SJCRH30 (cell line): ENCODE data around the gene ENOSF1. TPM values are rescaled to one million over a fixed set of nuclear protein-coding genes. Genes with fewer than 3 reads are reported as not detected.
A peak's percentile ranks its signal among the peaks of the same experiment; 100 is the strongest.

ENCODE experiments used
- DNase-seq, 2 experiments: peaks; one replicate each; pipeline ENCODE4 v3.0.0-alpha.2; 2015 to 2020
- H3K27ac ChIP-seq: fragments of 250-450 bp; sonication (Bioruptor Pico); 2 replicates; pipeline ENCODE4 v1.5.1; 2020; ENCODE audit warnings: mild to moderate bottlenecking, moderate library complexity
- H3K27me3 ChIP-seq: fragments of 250-450 bp; sonication (Bioruptor Pico); 2 replicates; pipeline ENCODE4 v1.5.1; 2020; ENCODE audit warnings: mild to moderate bottlenecking, moderate library complexity
- H3K36me3 ChIP-seq: fragments of 250-450 bp; sonication (Bioruptor Pico); 2 replicates; pipeline ENCODE4 v1.5.1; 2020; ENCODE audit warnings: mild to moderate bottlenecking, moderate library complexity
- H3K4me1 ChIP-seq: fragments of 250-450 bp; sonication (Bioruptor Pico); 2 replicates; pipeline ENCODE4 v1.5.1; 2020; ENCODE audit warnings: mild to moderate bottlenecking, moderate library complexity
- H3K4me3 ChIP-seq: fragments of 250-450 bp; sonication (Bioruptor Pico); 2 replicates; pipeline ENCODE4 v1.5.1; 2020; ENCODE audit warnings: mild to moderate bottlenecking, moderate library complexity
- H3K9me3 ChIP-seq: fragments of 250-450 bp; sonication (Bioruptor Pico); replicated peaks from 2 replicates; pipeline ENCODE4 v1.5.1; 2020; ENCODE audit warnings: mild to moderate bottlenecking, moderate library complexity
- total RNA-seq: library from RNA; depleted of rRNA; stranded (reverse); fragments of >200 nt; shearing (Covaris generic); gene quantifications from 2 replicates; pipeline ENCODE4 v1.2.3, GENCODE V29; 2014

ENOSF1 gene
- total RNA-seq, 1 experiment from 2014 or later = 9.5 TPM

DNA sequence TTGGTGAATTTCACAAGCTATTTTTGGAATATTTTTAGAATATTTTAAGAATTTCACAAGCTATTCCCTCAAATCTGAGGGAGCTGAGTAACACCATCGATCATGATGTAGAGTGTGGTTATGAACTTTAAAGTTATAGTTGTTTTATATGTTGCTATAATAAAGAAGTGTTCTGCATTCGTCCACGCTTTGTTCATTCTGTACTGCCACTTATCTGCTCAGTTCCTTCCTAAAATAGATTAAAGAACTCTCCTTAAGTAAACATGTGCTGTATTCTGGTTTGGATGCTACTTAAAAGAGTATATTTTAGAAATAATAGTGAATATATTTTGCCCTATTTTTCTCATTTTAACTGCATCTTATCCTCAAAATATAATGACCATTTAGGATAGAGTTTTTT, 39.1 kb downstream of the ENOSF1 start:
- Histone ChIP-seq H3K27ac (no peak overlapping the region), H3K4me1 (no peaks in the 10 kb centered on the region), H3K4me3 (no peak overlapping the region), H3K27me3 (peaks cover 5% of the 10 kb centered on the region; the same call in 1 of the 2 replicates), H3K36me3 (peaks cover 49% of the 10 kb centered on the region), H3K9me3 (no peaks in the 10 kb centered on the region)
- DNase-seq = no peak

DNA sequence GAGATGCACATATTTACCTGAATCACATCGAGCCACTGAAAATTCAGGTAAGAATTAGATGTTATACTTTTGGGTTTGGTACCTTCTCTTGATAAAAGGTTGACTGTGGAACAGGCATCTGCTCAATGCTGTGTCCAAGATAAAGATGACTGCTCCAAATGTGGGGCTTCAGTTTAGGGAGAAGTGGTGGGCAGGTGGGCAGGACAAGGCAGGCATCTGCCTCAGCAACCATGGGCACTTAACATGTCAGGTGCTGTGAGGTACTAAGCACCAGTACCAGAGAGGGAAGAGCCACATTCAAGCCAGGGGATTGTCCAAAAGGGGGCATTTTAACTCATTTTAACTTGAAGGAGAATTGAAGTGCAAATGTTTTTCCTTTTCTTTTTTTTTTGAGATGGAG, 41.0 kb downstream of the ENOSF1 start:
- Histone ChIP-seq H3K4me1 (no peaks in the 10 kb centered on the region), H3K4me3 (no peak overlapping the region), H3K27me3 (peaks cover 5% of the 10 kb centered on the region; the same call in 1 of the 2 replicates), H3K36me3 (peaks cover 56% of the 10 kb centered on the region), H3K9me3 (no peaks in the 10 kb centered on the region), H3K27ac (no peak overlapping the region)
- DNase-seq = no peak

DNA sequence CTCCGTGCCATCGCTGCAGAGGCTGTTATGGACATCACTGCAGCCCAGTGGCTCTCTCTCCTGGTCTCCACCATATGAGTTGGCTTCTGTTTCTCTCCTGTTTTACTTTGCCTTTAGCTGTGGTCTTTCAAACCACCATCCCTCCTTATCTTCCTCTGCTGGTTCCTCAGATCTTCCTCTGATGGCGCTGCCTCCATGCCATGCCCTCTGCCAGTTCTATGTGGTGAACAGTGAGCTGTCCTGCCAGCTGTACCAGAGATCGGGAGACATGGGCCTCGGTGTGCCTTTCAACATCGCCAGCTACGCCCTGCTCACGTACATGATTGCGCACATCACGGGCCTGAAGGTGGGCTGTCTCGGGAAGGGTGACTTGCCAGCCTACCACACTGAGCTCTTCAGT, 41.9 kb downstream of the ENOSF1 start:
- DNase-seq = no peak
- H3K9me3 ChIP-seq = no peaks in the 10 kb centered on the region
- no peak overlapping the region for H3K4me3 ChIP-seq
- peaks cover 5% of the 10 kb centered on the region; the same call in 1 of the 2 replicates for H3K27me3 ChIP-seq
- H3K27ac ChIP-seq = no peak overlapping the region
- H3K4me1 ChIP-seq = no peaks in the 10 kb centered on the region
- H3K36me3 ChIP-seq = peaks cover 61% of the 10 kb centered on the region

DNA sequence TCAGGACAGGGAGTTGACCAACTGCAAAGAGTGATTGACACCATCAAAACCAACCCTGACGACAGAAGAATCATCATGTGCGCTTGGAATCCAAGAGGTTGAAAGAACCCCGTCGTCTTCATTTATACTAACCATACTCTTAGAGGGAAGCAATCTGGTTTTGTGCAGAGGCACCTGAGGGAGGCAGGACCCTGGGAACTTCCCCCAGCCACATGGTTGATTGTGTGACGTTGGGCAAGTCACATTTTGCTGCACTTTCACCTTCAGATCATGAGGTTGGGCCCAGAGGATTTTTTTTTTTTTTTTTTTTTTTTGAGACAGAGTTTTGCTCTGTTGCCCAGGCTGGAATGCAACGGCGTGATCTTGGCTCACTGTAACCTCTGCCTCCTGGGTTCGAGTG, 43.4 kb downstream of the ENOSF1 start:
- Histone ChIP-seq H3K27ac (no peak overlapping the region), H3K27me3 (no peaks in the 10 kb centered on the region; the same call in 1 of the 2 replicates), H3K4me1 (no peaks in the 10 kb centered on the region), H3K9me3 (no peaks in the 10 kb centered on the region), H3K4me3 (no peak overlapping the region), H3K36me3 (peaks cover 49% of the 10 kb centered on the region)
- no peak for DNase-seq

DNA sequence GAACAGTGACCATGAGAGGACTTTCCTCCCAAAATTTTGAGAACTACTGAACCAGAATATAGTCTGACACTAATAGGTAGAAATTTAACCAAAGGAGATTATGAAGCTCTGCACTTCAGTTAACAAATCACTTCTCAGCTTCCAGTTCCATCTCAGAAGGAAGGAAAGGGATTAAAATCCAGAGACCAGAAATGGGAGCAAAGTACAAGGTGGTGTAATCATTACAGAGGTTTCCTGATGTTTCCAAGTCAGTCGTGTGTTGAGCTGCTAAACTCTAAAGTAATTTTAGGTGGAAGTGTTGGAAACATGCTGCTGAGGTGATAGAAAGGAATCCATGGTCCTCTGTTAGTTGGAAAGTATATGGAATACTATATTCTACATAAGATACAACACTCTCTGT, 44.2 kb downstream of the ENOSF1 start:
- no peak for DNase-seq
- Histone ChIP-seq H3K27me3 (no peaks in the 10 kb centered on the region), H3K27ac (no peak overlapping the region), H3K36me3 (peaks cover 42% of the 10 kb centered on the region), H3K4me3 (no peak overlapping the region), H3K4me1 (no peaks in the 10 kb centered on the region), H3K9me3 (no peaks in the 10 kb centered on the region)

DNA sequence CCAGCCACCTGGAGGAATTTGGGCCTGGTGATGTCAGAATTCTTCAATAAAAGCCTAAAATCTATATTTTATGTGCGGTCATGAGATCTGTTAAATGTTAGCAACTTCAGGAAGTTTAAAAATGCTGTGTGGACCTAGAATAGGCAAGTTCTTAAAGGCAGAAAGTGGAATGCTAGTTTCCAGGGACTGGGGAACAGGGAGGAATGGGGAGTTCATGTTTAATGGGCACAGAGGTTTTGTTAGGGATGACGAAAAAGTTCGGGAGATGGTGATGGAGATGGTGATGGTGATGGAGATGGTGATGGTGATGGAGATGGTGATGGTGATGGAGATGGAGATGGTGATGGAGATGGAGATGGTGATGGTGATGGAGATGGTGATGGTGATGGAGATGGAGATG, 45.8 kb downstream of the ENOSF1 start:
- H3K36me3 ChIP-seq = peaks cover 41% of the 10 kb centered on the region

DNA sequence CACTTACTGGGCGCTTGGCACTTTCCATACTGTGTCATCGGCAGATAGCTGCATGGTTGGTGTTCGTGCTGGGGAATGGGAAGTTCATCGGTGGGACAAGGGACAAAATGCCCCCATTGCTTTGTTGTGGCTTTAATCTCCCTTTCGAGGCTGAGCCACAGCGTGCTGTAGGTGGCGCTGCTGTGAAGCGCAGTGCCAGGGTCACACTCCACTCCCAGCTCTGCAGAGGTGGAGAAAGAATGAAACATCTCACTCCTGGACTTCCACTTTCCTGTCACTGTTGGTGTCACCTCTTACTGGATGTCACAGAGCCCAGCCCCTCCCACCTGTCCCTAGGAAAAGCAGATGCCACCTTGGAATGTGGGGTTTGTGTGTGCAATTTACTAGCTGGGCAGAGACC, 46.3 kb downstream of the ENOSF1 start:
- Histone ChIP-seq H3K36me3 (peaks cover 42% of the 10 kb centered on the region), H3K9me3 (no peaks in the 10 kb centered on the region), H3K27ac (no peak overlapping the region), H3K27me3 (no peaks in the 10 kb centered on the region), H3K4me3 (no peak overlapping the region), H3K4me1 (no peaks in the 10 kb centered on the region)
- DNase-seq = no peak

More for the DNA sequence above, 45.8 kb downstream of the ENOSF1 start:
- DNase-seq = no peak
- Histone ChIP-seq H3K27ac (no peak overlapping the region), H3K27me3 (no peaks in the 10 kb centered on the region), H3K4me1 (no peaks in the 10 kb centered on the region), H3K9me3 (no peaks in the 10 kb centered on the region), H3K4me3 (no peak overlapping the region)

DNA sequence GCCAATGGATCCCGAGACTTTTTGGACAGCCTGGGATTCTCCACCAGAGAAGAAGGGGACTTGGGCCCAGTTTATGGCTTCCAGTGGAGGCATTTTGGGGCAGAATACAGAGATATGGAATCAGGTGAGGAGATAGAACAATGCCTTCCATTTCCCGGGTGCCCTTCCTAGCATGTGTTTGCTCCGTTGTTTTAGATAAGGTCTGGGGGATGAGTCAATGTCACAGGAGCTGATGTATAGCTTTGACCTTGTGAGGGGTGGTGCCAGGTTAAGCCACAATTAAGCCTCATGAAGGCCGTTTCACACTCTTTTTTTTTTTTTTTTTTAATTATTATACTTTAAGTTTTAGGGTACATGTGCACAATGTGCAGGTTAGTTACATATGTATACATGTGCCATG, 50.2 kb downstream of the ENOSF1 start:
- Histone ChIP-seq H3K36me3 (peaks cover 42% of the 10 kb centered on the region), H3K27ac (no peak overlapping the region), H3K4me3 (no peak overlapping the region), H3K9me3 (no peaks in the 10 kb centered on the region), H3K4me1 (no peaks in the 10 kb centered on the region), H3K27me3 (no peaks in the 10 kb centered on the region)
- DNase-seq = no peak

DNA sequence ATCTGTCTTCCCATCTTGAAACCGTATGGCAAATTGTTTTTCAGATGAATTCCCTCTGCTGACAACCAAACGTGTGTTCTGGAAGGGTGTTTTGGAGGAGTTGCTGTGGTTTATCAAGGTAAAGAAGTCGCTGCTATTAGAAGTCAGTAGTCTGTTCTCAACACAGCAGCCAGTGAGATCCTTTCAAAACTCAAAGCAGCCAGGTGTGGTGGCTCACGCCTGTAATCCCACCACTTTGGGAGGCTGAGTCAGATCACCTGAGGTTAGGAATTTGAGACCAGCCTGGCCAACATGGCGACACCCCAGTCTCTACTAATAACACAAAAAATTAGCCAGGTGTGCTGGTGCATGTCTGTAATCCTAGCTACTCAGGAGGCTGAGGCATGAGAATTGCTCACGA, 52.8 kb downstream of the ENOSF1 start:
- Histone ChIP-seq H3K4me1 (no peaks in the 10 kb centered on the region), H3K36me3 (peaks cover 35% of the 10 kb centered on the region), H3K27ac (no peak overlapping the region), H3K9me3 (no peaks in the 10 kb centered on the region), H3K4me3 (no peak overlapping the region), H3K27me3 (no peaks in the 10 kb centered on the region)
- no peak for DNase-seq

DNA sequence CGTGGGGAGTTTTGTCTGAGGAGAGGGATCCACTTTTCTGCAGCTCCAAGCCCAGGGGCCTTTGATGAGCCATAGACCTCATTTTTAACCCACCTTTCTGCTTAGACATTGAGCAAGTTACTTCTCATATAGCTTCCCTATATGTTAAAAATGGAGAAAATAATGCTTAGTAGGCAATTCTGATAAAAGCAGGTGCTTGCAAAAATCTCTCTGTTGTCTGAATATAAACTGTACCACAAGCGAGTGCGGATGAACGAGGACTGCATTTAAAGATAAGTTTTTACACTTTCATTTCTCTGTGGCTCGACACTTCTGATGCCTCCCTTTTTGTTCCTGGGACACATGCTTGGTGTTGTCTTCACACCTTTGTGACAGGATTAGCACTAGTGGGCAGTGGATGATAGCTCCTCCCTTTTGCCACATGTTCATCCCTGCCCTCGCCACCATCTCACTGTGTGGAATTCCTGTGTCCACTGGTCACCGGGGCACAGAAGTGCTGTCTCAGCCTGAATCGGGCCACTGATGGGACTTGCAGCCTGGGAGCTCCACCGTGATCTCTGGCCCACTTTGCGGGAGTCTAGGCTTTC, 53.4 kb downstream of the ENOSF1 start:
- no peaks in the 10 kb centered on the region for H3K4me1 ChIP-seq
- peak overlapping the region; percentile 94 for H3K27ac ChIP-seq
- DNase-seq = no peak

DNA sequence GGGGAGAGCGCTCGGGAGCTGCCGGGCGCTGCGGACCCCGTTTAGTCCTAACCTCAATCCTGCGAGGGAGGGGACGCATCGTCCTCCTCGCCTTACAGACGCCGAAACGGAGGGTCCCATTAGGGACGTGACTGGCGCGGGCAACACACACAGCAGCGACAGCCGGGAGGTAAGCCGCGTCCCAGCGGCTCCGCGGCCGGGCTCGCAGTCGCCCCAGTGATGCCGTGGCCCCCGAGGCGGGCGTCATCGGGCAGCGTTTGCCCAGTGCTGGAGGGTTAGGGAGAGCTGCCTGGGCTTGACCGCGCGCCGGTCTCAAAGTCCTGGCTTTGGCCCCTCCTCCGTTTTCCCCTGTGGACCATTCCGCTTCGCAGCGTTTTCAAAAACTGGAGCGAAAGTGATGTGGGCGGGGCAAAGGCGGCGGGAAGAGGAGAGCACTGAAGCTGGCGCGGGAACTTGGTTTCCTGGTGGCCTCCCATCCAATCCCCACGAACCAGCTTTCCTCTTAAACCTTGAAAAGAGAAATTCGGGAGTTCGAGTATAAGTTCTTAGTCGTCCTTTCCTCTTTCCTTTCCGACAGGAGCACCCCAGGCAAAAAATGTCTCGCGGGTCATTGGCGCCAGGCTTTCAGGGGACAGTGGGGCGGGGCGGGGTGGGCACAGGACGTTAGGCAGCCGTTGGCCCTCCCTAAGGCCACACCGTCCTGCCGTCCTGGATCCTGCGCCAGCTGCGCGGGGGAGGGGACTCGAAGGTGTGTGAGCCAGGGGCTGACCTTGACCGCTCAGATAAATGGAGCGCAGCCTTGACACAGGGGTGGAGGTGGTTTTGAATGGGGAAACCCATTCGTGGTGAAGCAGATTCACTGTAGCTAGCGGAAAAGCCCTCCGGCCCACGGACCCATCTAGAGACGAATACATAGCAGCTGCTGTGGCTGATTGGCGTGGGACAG, 54.2 kb downstream of the ENOSF1 start:
- Histone ChIP-seq H3K36me3 (peaks cover 35% of the 10 kb centered on the region), H3K4me1 (no peaks in the 10 kb centered on the region), H3K9me3 (no peaks in the 10 kb centered on the region), H3K27me3 (no peaks in the 10 kb centered on the region), H3K27ac (peak overlapping the region; percentile 94), H3K4me3 (peak overlapping the region; percentile 90)
- peak; percentile 92 to 93 for DNase-seq

More for the DNA sequence above, 53.4 kb downstream of the ENOSF1 start:
- no peaks in the 10 kb centered on the region for H3K9me3 ChIP-seq
- peak overlapping the region; percentile 90 for H3K4me3 ChIP-seq
- H3K36me3 ChIP-seq = peaks cover 35% of the 10 kb centered on the region
- H3K27me3 ChIP-seq = no peaks in the 10 kb centered on the region

DNA sequence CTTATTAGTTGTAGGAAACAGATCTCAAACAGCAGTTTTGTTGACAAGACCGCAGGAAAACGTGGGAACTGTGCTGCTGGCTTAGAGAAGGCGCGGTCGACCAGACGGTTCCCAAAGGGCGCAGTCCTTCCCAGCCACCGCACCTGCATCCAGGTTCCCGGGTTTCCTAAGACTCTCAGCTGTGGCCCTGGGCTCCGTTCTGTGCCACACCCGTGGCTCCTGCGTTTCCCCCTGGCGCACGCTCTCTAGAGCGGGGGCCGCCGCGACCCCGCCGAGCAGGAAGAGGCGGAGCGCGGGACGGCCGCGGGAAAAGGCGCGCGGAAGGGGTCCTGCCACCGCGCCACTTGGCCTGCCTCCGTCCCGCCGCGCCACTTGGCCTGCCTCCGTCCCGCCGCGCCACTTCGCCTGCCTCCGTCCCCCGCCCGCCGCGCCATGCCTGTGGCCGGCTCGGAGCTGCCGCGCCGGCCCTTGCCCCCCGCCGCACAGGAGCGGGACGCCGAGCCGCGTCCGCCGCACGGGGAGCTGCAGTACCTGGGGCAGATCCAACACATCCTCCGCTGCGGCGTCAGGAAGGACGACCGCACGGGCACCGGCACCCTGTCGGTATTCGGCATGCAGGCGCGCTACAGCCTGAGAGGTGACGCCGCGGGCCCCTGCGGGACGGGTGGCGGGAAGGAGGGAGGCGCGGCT, 55.0 kb downstream of the ENOSF1 start, which contains the start of gene TYMS:
TYMS (plus strand) TSS at position 343 of the 690 bp plus-strand sequence; CDS start at position 433, 90 bp downstream.
- Histone ChIP-seq H3K36me3 (peaks cover 35% of the 10 kb centered on the region), H3K27ac (peak within 1 kb of the TSS; percentile 94)
- peak; percentile 77 to 84 for DNase-seq

DNA sequence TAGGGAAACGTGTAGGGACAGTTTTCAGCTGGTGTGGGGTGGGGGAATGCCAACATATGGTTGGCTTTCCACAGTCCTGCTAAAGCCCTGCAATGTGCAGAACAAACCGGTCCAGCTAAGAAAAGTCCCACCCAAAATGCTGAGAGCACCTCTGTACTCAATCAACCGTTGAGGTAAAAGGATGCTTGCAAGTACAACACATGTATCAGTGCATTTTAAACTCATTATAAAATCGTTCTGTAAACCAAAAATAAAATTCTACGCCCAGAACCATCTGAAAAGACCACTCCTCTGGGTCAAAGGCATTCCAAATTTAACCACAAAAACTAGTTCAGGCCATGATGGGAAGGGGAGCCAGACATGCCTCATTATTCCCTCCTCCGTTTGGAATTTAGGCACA, 57.0 kb downstream of the ENOSF1 start:
- Histone ChIP-seq H3K9me3 (no peaks in the 10 kb centered on the region), H3K4me3 (no peak overlapping the region), H3K27me3 (no peaks in the 10 kb centered on the region), H3K27ac (no peak overlapping the region), H3K36me3 (peaks cover 15% of the 10 kb centered on the region), H3K4me1 (peaks cover 6% of the 10 kb centered on the region; the same call in 1 of the 2 replicates)
- no peak for DNase-seq

More for the DNA sequence above, 55.0 kb downstream of the ENOSF1 start, which contains the start of gene TYMS:
- H3K9me3 ChIP-seq = no peaks in the 10 kb centered on the region
- peaks cover 2% of the 10 kb centered on the region; the same call in 1 of the 2 replicates for H3K4me1 ChIP-seq
- no peaks in the 10 kb centered on the region for H3K27me3 ChIP-seq
- H3K4me3 ChIP-seq = peak within 1 kb of the TSS; percentile 90

DNA sequence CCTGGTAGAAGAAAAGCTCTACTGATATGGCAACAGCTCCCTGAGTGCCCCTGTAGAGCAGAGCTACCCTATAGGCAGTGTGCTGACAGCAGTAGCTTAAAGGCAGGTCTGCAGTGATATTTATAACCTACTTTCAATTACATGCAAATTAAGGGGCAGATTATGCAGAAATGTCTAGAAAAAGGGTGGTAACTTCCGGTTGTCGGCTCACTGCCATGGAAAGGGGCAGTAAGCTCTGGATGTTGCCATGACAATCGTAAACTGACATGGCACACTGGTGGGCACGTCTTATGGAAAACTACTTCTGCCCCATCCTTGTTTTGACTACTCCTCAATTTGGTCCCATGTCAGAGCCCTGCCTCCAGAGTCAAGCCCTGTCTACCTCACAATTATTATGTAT, 57.8 kb downstream of the ENOSF1 start:
- peaks cover 7% of the 10 kb centered on the region for H3K36me3 ChIP-seq
- DNase-seq = no peak
- H3K4me1 ChIP-seq = peaks cover 6% of the 10 kb centered on the region; the same call in 1 of the 2 replicates
- H3K4me3 ChIP-seq = no peak overlapping the region
- H3K27ac ChIP-seq = no peak overlapping the region
- no peaks in the 10 kb centered on the region for H3K9me3 ChIP-seq
- no peaks in the 10 kb centered on the region for H3K27me3 ChIP-seq
